ENCODE results near the gene SS18L1.

SS18L1 gene

DNA sequence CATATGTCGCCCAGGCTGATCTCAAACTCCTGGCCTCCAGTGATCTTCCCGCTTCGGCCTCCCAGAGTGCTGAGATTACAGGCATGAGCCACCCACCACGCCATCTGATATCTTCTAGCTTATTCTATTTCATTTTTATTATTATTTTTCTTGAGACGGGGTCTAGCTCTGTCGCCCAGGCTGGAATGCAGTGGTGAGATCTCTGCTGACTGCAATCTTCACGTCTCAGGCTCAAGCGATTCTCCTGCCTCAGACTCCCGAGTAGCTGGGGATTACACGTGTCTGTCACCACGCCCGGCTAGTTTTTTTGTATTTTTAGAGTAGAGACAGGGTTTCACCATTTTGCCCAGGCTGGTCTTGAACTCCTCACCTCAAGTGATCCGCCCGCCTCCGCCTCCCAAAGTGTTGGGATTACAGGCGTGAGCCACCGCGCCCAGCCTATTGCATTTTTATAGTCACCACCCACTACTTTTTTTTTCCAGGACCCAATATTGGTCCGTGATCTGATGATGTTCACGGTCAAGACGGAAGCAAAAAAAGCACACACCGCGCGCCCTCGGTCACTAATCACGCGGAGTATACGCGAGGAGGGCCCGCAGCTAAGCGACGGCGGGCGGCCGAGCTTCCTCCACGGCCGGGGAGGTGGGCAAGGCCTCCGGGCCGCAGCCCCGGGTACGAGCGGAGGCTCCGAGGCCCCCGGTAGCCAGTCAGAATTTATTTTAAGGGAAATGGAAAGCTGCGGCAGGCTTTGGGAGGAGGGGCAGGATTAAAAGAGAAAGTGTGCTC, 22.4 kb upstream of the SS18L1 start:
- no peak for DNase-seq

DNA sequence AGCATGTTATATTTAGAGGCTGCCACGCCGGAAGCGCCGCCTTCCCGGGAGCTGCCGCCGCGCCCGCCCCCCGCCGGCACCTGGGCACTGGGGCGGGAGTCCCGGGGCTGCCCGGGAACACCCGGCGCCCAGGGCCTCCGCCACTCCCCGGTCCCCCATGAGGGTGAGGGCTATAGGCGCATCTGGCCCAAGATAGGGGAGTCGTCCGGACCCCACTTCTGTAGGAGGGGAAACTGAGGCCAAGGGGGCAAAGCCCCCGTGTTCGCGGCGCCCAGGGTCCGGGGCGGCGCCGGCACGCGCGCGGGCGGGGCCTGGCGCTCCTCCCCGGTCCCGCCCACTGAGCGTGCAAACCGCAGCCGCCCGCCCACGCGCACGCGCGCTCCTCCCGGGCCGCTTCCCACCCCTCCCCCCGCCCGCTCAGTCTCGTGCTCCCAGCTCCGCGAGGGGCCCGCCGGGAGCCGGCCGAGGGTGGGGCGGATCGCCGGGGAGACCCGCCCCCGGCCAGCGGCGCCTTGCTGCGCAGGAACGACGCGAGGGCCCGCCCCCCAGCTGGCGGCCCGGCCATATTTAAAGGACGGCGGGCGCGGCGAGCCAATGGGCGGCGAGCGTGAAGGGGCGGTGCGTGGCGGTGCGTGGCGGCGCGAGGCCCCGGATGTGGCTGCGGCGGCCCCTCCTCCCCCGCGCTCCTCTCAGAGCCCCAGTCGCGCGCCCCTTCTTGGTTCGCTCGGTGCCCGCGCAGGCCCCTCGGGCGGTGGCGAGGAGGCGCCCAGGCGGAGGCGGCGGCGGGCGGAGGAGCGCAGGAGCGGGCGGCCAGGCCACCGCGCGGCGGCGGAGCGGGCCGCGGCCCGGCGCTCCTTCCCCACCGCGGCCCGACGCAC, 21.6 kb upstream of the SS18L1 start, which contains the start of gene LSM14B:
TSS of gene LSM14B (plus strand) at position 700 of the 878 bp plus-strand sequence. CDS start 192 bp downstream, outside the sequence.
- DNase-seq = peak; percentile 96

DNA sequence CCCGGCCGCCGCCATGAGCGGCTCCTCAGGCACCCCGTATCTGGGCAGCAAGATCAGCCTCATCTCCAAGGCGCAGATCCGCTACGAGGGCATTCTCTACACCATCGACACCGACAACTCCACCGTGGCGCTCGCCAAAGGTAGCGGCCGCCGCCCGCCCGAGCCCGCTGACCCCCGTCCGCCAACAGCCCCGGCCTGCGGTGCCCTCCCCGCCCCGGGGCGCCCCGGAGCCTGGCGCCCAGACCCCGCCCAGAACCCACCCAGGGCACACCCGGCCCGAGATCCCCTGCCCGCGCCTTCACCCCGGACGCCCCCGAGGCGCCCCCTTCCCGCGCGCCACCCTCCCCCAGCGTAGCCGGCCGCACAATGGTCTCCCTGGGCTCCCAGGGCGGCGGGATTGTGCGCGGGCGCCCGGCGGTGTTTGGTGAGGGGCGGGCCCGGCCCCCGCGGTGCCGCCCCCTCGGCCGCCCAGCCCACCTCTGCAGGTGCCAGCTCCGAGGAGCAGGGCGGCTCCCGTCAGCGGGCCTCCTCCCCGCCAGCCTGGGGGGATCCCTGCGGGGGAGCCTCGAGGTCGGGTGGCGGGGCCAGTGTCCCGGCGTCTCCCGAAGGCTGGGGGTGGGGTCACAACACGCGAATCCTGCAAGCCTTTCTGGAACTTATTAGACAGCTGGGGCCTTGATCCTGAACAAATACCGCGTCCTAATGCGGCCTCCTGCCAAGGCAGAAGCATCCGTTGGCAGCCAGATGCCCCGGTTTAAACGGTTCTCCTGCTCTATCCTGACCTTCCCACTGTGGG, 20.7 kb upstream of the SS18L1 start:
- peak; percentile 91 for DNase-seq

DNA sequence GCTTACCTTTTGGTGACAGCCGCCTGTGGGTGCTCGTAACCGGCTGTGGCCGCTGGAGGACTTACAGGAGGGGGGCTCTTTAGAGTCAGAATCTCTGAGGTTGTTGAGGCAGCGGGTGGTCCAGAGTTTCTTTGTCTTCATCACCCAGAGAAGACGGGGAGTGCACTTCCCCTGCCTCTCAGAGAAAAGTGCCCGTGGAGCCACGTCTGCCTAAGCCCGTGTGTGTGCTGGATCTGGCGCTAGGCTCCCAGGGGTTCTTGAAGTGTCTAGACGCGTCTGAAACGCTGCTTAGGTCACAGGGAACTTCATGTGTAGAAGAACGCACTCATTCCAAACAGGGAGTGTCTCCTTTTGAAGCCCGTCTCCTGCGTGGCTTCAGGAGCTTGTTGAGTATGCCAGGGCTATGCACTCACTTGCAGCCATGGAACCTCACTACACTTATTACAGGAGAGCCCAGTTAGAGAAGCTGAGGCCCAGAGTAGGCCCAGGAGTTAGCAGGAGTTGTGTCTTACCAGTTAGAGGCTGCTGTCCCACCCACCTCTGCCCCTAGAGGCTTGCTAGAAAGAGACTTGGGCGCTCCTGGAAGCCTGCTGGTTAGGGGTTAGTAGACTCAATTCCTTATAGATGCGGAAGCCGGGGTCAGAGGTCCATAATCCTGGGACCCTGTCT, 20.0 kb upstream of the SS18L1 start:
- no peak for DNase-seq

DNA sequence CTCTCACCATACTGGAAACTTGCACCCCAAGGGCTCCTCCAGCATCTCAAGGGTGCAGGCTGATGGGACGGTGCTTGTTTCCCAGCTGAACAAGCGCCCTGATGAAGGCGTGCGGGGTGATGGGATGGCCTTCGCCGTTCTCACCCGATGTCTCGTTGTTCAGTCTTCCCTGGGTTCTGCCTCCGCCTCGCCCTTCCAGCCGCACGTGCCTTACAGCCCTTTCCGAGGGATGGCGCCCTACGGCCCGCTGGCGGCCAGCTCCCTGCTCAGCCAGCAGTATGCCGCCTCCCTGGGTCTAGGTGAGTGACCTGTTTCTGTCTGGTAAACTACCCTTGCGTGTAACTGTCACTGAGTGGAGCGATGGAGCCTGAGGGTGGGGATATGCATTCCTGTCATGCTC, 17.4 kb upstream of the SS18L1 start:
- no peak for DNase-seq

DNA sequence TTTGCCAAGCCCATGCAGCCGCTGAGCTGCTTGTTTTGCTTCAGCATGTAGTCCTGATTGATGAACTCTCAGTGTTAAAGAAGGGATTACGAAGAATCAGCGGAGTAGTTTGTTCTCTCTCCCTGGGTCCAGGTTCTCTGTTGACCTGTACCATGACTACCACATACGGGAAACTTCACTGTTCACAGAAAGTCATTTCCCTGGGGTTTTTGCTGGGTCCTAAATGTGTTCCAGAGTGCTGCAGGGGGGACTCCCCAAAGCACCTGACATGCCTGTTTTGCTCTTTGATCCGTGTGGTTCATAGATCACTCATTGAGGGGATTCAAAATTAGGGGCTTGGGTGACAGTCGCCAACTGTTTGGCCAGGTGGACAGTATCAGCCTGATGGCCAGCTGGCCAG, 15.8 kb upstream of the SS18L1 start:
- DNase-seq = no peak

DNA sequence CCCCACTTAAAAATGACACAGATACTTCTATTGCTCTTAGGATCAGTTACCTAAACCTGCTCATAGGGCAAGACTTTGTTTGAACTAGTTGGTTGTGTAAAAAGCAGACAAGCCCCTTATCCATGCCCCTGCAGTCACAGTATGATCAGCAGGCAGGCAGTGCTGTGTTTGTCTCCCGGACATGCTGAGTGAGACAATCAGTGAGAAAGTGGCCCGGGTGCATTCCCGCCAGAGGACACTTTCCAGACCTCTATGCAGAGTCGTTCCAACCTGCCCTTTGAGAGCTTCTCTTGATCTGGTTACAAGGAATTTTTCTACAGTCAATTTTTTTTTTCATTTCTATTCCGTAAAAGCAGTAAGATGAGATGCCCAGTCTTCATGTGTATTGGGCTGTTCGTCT, 15.1 kb upstream of the SS18L1 start:
- DNase-seq = no peak

DNA sequence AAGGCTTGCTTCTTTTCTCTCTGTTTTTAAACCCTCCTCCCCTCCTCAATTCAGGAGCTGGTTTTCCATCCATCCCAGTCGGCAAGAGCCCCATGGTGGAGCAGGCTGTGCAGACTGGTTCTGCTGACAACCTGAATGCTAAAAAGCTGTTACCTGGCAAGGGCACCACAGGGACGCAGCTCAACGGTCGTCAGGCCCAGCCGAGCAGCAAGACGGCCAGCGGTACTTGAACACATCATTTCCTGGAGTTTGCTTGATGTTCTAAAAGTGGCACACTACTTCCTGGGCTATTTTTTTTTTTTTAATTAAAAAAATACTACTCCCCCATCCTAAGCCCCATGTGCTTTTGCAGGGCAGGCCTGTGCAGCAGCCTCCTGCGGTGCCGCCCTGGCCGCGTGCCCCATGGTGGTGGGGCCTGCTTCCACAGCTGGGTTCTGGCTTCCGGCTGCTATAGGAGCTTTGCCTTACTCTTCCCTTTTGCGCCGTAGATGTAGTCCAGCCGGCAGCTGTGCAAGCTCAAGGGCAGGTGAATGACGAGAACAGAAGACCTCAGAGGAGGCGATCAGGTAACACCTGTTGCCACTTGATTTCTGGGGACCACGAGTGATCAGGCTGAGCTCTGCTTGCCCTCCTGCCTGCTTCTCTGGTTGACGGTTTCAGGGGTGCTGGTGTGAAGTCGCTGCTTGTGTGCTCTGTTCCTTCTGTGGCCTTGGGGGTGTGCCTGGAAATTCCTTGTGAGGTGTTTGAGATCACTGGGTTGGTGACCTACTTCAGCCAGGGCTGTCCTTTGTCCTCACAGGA, 13.6 kb upstream of the SS18L1 start:
- no peak for DNase-seq

DNA sequence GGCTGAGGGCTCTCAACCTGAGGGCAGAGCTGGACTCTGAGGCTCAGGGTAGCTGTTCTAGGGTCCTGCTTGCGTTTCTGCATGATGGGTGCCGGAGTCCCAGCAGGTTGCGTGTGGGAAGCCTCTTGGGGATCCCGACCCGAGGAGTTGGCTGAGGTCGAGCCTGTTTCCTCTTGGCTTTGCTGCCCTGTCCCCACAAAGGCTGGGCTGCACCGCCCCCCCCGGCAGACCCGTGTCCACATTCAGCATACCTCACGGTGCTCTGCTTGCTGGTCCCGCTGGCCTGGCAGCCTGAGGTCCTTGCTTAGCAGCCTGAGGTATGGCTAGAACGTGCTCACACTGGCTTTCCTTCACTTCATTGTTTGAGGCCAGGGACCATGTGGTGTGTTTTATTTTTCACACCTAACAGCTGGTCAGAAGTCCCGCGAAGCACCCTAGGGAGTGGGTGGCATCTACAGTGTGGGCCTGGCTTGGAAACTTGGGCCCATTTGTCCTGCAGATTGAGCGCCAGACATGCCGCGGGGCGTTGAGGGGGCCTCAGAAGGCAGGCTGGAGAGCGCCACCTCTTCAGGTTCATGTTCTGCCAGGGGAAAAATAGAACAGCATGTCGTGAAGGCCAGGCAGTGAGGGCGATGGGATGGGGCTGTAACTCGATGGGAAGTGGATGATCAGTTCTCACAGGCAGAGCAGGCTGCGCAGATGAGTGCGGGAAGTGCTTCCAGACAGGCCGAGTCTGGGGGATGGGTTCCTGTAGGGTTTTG, 11.8 kb upstream of the SS18L1 start:
- DNase-seq = no peak

DNA sequence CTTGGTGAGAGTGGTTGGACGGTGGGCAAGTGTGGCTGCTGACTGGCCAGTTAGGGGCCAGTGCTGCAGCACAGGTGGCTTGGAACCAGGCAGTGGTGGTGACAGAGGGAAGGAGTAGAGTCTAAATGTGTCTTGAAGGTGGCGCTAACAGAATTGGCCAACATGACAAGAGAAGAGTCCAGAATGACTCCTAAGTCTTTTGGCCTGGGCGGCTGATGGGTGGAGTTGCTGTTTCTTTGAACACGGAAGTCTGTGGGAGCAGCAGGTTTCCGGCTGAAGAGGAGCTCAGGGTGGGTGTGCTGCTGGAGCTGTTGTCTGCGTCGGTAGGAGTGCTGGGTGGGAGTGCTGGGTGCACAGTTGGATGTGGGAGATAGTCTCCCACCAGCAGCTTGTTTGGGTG, 11.1 kb upstream of the SS18L1 start:
- no peak for DNase-seq

DNA sequence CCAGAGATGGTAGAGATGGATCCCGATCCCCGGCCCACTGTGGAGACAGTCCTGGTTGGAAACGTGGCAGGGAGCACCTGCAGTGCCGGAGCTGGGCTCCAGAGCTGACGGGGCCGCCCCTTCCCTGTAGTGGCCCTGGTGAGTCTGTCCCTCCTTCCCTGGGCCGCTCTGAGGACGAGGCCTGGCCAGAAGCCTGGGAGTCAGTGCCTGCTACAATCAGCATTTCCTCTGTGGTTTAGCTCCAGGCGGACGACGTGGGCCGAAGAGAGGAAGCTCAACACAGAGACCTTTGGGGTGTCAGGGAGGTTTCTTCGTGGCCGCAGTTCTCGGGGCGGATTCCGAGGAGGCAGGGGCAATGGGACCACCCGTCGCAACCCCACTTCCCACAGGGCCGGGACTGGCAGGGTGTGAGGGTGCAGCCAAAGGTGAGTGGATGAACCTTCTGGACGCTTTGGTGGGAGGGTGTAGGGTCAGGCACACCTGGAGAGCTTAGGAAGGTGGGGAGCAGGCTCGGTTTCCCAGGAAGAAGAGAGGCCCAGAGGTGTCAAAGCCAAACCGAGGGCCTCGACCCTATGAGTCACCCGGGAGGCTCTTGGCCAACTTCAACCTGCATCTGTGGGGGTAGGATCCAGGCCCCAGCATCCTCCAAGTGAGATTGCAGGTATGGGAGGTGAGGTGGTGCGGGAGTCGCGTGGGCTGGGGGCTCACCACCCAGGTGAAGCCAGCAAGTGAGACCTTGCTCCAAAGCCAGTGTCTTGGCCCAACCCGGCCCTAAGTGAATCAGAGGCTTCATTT, 10.3 kb upstream of the SS18L1 start:
- DNase-seq = no peak

DNA sequence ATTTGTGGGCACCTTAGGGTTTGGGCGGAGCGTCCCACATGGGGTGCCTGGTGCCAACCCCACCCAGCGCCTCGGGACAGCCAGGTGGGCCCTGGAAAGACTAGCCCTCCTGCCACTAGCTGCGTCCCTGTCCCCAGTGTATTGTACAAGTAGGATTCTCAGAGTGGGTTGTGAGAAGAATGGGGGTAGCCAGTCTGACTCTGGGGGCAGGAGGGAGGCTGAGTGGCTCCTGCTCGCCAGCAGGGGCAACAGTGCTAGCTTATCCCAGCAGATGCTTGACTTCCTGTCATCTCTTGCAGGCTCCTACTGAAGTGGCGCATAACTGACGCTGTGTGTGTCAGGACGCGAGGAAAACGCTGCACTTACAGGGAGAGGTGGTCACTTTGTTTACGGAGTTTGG, 9.7 kb upstream of the SS18L1 start:
- no peak for DNase-seq

DNA sequence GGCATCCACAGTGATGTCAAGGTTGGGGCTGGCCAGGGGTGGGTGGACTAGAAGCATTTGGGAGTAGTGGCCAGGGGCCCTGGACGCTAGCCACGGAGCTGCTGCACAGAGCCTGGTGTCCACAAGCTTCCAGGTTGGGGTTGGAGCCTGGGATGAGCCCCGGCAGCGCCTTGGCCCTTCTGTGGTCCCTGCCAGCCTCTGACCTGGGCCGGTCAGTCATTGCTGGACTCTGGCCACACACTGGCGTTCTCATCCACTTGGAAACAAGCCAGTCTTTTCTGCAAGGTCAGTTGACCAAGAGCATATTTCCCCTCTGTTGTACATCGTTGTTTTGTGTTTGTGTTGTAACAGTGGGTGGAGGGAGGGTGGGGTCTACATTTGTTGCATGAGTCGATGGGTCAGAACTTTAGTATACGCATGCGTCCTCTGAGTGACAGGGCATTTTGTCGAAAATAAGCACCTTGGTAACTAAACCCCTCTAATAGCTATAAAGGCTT, 8.8 kb upstream of the SS18L1 start:
- no peak for DNase-seq

DNA sequence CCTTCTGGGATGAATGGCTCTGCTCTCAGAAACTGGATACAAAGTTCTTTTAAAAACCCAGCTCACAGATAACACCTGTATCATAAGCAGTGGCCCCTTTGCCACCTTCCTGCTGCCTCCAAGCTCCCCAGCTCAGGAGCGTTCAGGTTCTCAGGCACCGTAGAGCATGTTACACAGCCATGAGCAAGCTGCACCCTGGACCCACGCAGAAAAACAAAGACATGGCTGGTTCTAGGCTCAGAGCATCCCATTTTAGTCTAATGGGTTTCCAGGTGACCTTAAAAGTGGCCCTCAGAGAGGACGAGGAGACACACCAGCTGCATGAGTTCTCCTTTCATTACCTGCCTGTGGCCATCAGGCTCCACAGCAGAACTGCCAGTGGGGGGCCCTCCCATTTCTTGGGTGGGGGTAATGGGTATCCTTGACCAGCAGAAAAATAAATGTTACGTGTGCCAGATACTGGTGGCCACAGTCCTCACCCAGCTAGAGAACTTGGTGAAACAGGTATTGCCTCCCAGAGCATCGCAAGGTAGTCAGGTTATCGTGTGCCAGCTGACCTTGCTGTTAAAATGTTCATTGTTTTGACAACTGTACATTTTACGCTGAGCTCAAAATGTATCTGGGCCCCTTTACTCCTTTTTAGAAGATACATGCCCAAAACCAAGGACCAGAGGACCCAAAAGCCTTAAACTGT, 7.8 kb upstream of the SS18L1 start:
- no peak for DNase-seq

DNA sequence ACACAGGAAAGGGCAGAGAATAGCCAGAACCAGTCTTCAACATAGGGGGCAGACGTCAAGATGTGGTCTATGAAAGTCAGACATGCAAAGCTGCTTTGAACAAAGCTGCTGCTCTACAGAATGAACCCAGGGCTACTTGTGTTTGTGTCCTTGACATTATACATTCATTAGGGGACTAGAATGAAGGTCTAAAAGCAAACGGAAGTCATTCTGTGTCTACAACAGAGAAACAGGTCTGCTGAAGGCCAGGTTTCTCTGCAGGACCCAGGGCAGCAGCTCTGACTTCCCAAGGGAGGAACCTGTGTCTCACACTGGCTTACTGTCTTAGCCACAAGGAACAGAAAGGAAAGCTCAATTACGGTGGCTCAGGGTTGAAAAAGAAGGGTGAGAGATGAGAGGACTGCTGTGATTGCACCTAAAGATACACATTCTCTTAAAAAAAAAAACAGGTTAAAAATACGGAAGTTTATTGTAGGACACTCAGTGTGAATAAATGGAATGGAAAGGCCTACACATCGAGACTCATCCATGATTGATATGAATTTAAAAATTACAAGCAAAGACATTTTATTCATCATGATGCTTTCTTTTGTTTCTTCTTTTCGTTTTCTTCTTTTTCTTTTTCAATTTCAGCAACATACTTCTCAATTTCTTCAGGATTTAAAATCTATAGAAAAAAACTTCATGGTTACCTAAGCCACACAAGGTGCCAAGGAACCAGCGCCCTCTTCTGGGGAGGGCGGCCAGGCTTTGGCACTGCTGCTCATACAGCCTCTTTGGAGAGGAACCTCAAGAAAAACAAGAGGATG, 7.1 kb upstream of the SS18L1 start:
- peak; percentile 36 for DNase-seq

DNA sequence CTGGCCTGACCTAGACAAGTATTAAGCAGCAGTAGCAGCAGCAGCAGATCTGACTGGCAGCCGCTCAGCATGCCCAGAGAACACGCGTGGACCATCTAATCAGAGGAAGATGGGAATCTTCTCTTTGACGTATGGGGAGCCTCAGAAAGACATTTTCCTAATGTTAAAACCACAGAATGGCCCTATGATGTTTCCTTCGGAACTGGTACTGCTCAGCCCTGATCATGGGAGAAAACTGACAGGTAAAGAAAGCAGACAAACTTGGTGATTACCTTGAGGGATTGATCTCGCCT, 6.5 kb upstream of the SS18L1 start:
- no peak for DNase-seq

DNA sequence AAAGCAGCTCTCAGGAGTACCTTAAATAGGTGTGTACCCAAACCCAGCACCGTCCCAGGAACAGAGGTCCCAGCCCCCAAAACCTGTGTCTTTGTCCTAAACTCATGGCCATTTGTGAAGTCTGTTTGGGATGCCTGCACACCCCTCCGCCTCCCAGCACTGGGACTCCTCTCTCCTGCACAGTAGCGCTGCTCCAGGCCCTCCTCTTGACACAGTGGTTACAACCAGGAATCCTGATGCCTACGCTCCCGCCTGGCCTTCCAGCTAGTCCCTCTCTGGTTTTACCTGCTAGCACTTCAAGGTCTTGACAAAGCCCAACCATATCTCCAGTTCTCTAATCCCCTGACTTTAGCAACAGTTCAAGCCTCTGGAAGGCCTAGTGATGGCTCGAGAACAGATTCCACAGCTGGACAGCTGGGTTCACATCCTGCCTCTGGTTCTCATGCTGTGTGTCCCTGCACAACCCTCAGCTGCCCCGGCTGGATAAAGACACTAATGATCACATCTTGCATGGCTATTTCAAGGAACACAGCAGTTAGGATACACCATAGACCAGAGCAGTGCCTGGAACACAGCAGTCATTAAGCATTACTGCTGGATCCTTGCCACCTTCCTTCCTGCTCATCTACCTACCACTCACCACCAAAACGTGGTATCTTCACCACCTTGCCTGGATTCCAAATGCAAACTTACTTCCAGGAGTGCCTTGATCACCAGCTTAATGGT, 5.9 kb upstream of the SS18L1 start:
- DNase-seq = no peak

DNA sequence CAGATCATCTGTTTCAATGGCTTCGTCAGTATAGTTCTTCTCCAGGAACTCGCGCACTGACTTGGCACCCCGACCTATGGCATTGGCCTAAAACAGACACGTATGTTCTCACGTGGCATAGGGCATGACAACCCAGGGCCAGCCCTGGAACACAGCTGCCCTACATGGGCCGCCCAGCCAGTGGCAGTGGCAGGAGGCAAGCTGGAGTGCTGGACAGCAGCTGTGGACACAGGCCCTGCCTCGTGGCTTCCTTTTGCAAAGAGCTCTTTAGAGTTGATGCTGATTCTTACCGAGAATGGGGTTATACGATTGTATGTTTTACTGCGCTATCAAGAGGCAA, 5.4 kb upstream of the SS18L1 start:
- DNase-seq = no peak
